GM21447 (cell line): ENCODE results near the gene KIF9.
"Not testable (repeated sequence)": the region's sequence is repeated elsewhere in the genome, so short reads cannot be mapped to it uniquely, and the experiment has no call there.

ENCODE experiments used
- ATAC-seq: cut with Tn5 transposase; IDR thresholded peaks from one replicate; pipeline ENCODE4 v1.9.1; 2021; ENCODE audit not compliant: unreplicated experiment

The KIF9 gene

GRCh38 chr3:47194994-47195393 lies 87.6 kb downstream of the KIF9 start:
- ATAC-seq = no peak

- no peak for ATAC-seq
Measured at GRCh38 chr3:47193871-47194859, 88.4 kb downstream of the KIF9 start.

- no peak for ATAC-seq
Measured at GRCh38 chr3:47186285-47186684, 96.3 kb downstream of the KIF9 start.

GRCh38 chr3:47181685-47182084 lies 100.9 kb downstream of the KIF9 start:
- ATAC-seq = not testable (repeated sequence)

GRCh38 chr3:47180011-47180410 lies 102.6 kb downstream of the KIF9 start:
- not testable (repeated sequence) for ATAC-seq
